Measurements from ENCODE around the gene FAM222B.
"Not testable (repeated sequence)": the region's sequence is repeated elsewhere in the genome, so short reads cannot be mapped to it uniquely, and the experiment has no call there.

DNA sequence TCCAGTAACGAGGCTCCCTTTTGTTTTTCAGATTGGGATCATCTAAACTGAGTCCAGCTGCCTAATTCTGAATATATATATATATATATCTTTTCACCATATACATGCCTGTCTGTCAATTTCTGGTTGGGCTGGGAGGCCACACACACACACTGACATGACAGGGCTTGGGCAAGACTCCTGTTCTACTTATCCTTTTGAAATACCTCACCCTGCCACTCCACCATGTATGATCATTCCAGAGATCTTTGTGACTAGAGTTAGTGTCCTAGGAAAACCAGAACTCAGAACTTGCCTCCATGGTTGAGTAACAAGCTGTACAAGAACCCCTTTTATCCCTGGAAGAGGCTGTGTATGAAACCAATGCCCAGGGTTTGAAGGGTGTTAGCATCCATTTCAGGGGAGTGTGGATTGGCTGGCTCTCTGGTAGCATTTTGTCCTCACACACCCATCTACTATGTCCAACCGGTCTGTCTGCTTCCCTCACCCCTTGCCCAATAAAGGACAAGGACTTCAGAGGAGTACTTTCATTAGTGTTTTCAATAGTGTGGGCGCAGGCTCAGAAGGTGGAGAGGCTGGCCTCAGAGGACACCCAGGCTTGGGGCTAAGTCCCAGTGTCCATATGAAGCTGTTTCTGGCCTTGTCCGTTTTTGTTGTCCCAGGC lies 118.6 kb downstream of the FAM222B start:
- TF ChIP-seq, protein P1, sequence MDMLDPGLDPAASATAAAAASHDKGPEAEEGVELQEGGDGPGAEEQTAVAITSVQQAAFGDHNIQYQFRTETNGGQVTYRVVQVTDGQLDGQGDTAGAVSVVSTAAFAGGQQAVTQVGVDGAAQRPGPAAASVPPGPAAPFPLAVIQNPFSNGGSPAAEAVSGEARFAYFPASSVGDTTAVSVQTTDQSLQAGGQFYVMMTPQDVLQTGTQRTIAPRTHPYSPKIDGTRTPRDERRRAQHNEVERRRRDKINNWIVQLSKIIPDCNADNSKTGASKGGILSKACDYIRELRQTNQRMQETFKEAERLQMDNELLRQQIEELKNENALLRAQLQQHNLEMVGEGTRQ (IDR thresholded peaks at IDR 0.05; ENCODE audit: low read depth, low read length) = not testable (repeated sequence)
- TF ChIP-seq, protein P2, sequence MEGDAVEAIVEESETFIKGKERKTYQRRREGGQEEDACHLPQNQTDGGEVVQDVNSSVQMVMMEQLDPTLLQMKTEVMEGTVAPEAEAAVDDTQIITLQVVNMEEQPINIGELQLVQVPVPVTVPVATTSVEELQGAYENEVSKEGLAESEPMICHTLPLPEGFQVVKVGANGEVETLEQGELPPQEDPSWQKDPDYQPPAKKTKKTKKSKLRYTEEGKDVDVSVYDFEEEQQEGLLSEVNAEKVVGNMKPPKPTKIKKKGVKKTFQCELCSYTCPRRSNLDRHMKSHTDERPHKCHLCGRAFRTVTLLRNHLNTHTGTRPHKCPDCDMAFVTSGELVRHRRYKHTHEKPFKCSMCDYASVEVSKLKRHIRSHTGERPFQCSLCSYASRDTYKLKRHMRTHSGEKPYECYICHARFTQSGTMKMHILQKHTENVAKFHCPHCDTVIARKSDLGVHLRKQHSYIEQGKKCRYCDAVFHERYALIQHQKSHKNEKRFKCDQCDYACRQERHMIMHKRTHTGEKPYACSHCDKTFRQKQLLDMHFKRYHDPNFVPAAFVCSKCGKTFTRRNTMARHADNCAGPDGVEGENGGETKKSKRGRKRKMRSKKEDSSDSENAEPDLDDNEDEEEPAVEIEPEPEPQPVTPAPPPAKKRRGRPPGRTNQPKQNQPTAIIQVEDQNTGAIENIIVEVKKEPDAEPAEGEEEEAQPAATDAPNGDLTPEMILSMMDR (conservative IDR thresholded peaks at IDR 0.05; ENCODE audit: low read depth, low read length) = not testable (repeated sequence)
- TF ChIP-seq BHLHE40 (IDR thresholded peaks at IDR 0.05; ENCODE audit: low read depth, low read length); POLR2A (IDR thresholded peaks at IDR 0.05; ENCODE audit: low read depth, low read length); RFX5 (IDR thresholded peaks at IDR 0.05; ENCODE audit: low read depth, low read length); RAD21 (IDR thresholded peaks at IDR 0.05; ENCODE audit: low read length); CHD1 (IDR thresholded peaks at IDR 0.05; ENCODE audit: low read depth, low read length): not testable (repeated sequence)

Measured in IMR-90 (cell line).